SK-N-SH treated with all-trans-retinoic acid at 6 μM for 48 hours (cell line): ENCODE results near the gene ORM2.

ENCODE experiments used
- ARNTL ChIP-seq: fragments of 450-650 bp; formaldehyde crosslinking; IDR thresholded peaks from 2 replicates; pipeline ENCODE4 v1.5.0; 2020; ENCODE audit warnings: low read depth, mild to moderate bottlenecking, moderate library complexity, borderline replicate concordance
- BACH2 ChIP-seq: fragments of 250-450 bp; sonication (Bioruptor Pico); IDR thresholded peaks from 2 replicates; pipeline ENCODE4 v1.9.0; 2021; ENCODE audit warnings: mild to moderate bottlenecking, borderline replicate concordance
- CSDC2 ChIP-seq: fragments of 250-450 bp; sonication (Bioruptor Pico); IDR thresholded peaks from 2 replicates; pipeline ENCODE4 v1.5.0; 2020; ENCODE audit warnings: mild to moderate bottlenecking, moderate library complexity
- GLIS3 ChIP-seq: fragments of 250-450 bp; sonication (Bioruptor Pico); IDR thresholded peaks from 2 replicates; pipeline ENCODE4 v1.5.0; 2020; ENCODE audit warnings: mild to moderate bottlenecking, moderate library complexity
- SNAI2 ChIP-seq: fragments of 250-450 bp; sonication (Bioruptor Pico); IDR thresholded peaks from 2 replicates; pipeline ENCODE4 v1.5.0; 2020; ENCODE audit warnings: mild to moderate bottlenecking, moderate library complexity
- ZFP3 ChIP-seq: fragments of 250-450 bp; sonication (Bioruptor Pico); IDR thresholded peaks from 2 replicates; pipeline ENCODE4 v1.5.0; 2020; ENCODE audit warnings: mild to moderate bottlenecking, moderate library complexity
- ZFP30 ChIP-seq: fragments of 450-650 bp; formaldehyde crosslinking; IDR thresholded peaks from 2 replicates; pipeline ENCODE4 v1.5.0; 2022; ENCODE audit warnings: mild to moderate bottlenecking, moderate library complexity
- ZNF565 ChIP-seq: fragments of 450-650 bp; formaldehyde crosslinking; conservative IDR thresholded peaks from 2 replicates; pipeline ENCODE4 v1.5.0; 2020; ENCODE audit warnings: low read depth, mild to moderate bottlenecking, moderate library complexity
- ZNF8 ChIP-seq: fragments of 450-650 bp; formaldehyde crosslinking; IDR thresholded peaks from 2 replicates; pipeline ENCODE4 v1.5.0; 2020; ENCODE audit warnings: mild to moderate bottlenecking, moderate library complexity
- TF ChIP-seq, protein P1 (sequence below): fragments of 250-450 bp; sonication (Bioruptor Pico); IDR thresholded peaks from 2 replicates; pipeline ENCODE4 v1.5.1; 2020; ENCODE audit warnings: low read depth, mild to moderate bottlenecking, moderate library complexity
- TF ChIP-seq, protein P2 (sequence below): fragments of 250-450 bp; sonication (Bioruptor Pico); IDR thresholded peaks from 2 replicates; pipeline ENCODE4 v1.8.0; 2020; ENCODE audit warnings: mild to moderate bottlenecking, moderate library complexity, borderline replicate concordance

DNA sequence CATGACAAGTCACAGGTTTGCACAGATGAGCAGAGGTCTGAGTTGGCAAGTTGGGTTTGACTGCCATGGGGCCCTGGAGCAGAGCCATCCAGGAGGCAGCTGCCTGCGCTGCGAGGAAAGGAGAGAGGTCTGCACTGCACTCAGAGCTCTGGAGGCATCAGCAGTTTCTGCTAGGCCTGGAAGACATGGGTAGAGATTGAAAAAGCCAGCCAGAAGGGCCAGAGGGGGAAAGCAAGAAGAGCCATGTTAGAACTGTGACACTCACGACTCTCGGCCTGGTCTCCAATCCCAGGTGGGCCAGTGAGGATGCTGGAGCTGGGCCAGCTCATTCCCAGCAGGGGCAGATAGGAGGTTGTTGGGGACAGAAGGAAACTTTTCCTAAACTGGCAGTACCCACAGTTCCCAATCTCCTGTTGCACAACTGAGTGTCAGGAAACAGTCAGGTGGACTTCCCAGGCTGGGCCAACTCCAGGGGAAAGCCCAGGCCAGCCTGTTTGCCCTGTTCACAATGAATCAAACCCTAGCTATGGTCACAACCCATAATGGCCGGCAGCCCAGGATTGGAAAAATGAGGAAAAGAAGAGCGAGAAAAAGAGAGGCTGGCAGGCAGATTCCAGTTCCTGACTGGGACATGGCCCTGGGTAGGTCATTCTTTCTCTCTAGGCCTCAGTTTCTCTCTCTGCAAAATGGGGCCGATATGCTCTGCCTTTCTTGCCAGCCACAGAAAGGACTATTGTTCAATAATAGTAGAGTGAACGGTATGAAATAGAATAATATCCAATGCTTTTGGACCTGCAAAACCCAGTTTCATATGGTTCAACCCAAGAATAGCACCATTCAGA is 14.6 kb upstream of the ORM2 start:
- TF ChIP-seq ZFP30 (CRISPR knock-in tag) (no peak), SNAI2 (CRISPR knock-in tag) (no peak), CSDC2 (CRISPR knock-in tag) (no peak), ZFP3 (no peak), GLIS3 (no peak), ZNF565 (CRISPR knock-in tag) (no peak), ZNF8 (CRISPR knock-in tag) (no peak), BACH2 (CRISPR knock-in tag) (no peak), ARNTL (CRISPR knock-in tag) (no peak)
- TF ChIP-seq, protein P1, sequence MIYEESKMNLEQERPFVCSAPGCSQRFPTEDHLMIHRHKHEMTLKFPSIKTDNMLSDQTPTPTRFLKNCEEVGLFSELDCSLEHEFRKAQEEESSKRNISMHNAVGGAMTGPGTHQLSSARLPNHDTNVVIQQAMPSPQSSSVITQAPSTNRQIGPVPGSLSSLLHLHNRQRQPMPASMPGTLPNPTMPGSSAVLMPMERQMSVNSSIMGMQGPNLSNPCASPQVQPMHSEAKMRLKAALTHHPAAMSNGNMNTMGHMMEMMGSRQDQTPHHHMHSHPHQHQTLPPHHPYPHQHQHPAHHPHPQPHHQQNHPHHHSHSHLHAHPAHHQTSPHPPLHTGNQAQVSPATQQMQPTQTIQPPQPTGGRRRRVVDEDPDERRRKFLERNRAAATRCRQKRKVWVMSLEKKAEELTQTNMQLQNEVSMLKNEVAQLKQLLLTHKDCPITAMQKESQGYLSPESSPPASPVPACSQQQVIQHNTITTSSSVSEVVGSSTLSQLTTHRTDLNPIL (CRISPR knock-in tag) = no peak
- TF ChIP-seq, protein P2, sequence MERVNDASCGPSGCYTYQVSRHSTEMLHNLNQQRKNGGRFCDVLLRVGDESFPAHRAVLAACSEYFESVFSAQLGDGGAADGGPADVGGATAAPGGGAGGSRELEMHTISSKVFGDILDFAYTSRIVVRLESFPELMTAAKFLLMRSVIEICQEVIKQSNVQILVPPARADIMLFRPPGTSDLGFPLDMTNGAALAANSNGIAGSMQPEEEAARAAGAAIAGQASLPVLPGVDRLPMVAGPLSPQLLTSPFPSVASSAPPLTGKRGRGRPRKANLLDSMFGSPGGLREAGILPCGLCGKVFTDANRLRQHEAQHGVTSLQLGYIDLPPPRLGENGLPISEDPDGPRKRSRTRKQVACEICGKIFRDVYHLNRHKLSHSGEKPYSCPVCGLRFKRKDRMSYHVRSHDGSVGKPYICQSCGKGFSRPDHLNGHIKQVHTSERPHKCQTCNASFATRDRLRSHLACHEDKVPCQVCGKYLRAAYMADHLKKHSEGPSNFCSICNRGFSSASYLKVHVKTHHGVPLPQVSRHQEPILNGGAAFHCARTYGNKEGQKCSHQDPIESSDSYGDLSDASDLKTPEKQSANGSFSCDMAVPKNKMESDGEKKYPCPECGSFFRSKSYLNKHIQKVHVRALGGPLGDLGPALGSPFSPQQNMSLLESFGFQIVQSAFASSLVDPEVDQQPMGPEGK (CRISPR knock-in tag) = no peak
